ENCODE results near the gene SBF2. TPM values are rescaled to one million over a fixed set of nuclear protein-coding genes. Genes with fewer than 3 reads are reported as not detected.
"Not testable (repeated sequence)": the region's sequence is repeated elsewhere in the genome, so short reads cannot be mapped to it uniquely, and the experiment has no call there.

Gene SBF2
- polyA plus RNA-seq, 1 donor: 45.4 TPM

DNA sequence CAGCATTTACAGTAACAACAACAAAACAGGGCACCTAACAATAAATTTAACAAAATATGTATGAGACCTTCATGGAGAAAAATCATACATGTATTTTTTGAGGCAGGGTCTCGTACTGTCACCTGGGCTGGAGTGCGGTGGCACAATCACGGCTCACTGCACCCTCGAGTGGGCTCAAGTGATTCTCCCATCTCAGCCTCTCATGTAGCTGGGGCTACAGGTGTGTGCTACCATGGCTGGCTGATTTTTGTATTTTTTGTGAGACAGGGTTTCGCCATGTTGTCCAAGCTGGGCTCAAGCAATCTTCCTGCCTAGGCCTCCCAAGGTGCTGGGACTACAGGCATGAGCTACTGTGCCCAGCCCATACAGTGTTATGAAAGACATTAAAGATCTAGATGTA is 352.0 kb downstream of the SBF2 start:
- Histone ChIP-seq H3K4me1 (ENCODE audit: control insufficient read depth, insufficient read depth, low read length) (no peaks in the 10 kb centered on the region), H3K4me3 (ENCODE audit: low read length) (no peak overlapping the region), H3K27me3 (ENCODE audit: control insufficient read depth, insufficient read depth, low read length) (no peaks in the 10 kb centered on the region), H3K27ac (ENCODE audit: low read length) (no peak overlapping the region), H3K36me3 (ENCODE audit: control insufficient read depth, insufficient read depth, low read length) (peaks cover 2% of the 10 kb centered on the region), H3K9me3 (ENCODE audit: control insufficient read depth, low read depth, low read length) (no peaks in the 10 kb centered on the region)
- WGBS (ENCODE audit: insufficient coverage, low lambda C conversion rate): no CpG with 5 or more reads among the region's 5 CpGs
- no peak for DNase-seq

DNA sequence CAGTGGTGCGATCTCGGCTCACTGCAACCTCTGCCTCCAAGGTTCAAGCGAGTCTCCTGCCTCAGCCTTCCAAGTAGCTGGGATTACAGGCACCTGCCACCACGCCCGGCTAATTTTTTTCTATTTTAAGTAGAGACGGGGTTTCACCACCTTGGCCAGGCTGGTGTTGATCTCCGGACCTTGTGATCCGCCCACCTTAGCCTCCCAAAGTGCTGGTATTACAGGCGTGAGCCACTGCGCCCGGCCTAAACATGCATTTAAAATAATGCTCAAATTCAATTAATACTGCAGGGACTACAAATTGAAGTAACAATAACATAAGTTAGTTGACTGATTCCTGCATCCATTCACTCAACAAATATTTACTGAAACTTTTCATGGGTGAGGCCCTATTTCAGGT is 354.9 kb downstream of the SBF2 start:
- H3K27ac ChIP-seq (ENCODE audit: low read length); H3K36me3 ChIP-seq (ENCODE audit: control insufficient read depth, insufficient read depth, low read length); H3K27me3 ChIP-seq (ENCODE audit: control insufficient read depth, insufficient read depth, low read length); H3K4me1 ChIP-seq (ENCODE audit: control insufficient read depth, insufficient read depth, low read length); H3K4me3 ChIP-seq (ENCODE audit: low read length); DNase-seq; H3K9me3 ChIP-seq (ENCODE audit: control insufficient read depth, low read depth, low read length): not testable (repeated sequence)
- 70% methylated on average over 2 of the region's 11 CpGs for WGBS (ENCODE audit: insufficient coverage, low lambda C conversion rate)

DNA sequence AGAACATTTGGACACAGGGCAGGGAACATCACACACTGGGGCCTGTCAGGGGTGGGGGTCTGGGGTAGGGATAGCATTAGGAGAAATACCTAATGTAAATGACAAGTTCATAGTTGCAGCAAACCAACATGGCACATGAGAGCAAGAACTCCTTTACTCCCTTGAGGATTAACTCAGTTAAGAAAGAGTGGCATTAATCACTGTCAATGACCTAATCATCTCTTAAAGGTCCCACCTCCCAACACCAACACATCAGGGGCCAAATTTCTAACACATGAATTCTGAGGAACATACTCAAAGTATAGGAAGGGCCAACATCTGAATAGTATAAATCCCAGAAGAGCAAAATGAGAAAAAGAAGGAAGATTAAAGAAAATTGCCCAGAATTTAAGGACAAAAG is 357.3 kb downstream of the SBF2 start:
- Histone ChIP-seq H3K27me3 (ENCODE audit: control insufficient read depth, insufficient read depth, low read length) (no peaks in the 10 kb centered on the region), H3K9me3 (ENCODE audit: control insufficient read depth, low read depth, low read length) (no peaks in the 10 kb centered on the region)

DNA sequence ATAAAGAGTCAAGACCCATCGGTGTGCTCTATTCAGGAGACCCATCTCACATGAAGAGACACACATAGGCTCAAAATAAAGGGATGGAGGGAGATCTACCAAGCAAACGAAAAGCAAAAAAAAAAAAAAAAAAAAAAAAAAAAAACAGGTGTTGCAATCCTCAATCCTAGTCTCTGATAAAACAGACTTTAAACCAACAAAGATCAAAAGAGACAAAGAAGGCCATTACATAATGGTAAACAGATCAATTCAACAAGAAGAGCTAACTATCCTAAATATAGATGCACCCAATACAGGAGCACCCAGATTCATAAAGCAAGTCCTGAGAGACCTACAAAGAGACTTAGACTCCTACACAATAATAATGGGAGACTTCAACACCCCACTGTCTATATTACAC is 361.2 kb downstream of the SBF2 start:
- not testable (repeated sequence) for H3K27me3 ChIP-seq (ENCODE audit: control insufficient read depth, insufficient read depth, low read length); H3K4me1 ChIP-seq (ENCODE audit: control insufficient read depth, insufficient read depth, low read length); H3K36me3 ChIP-seq (ENCODE audit: control insufficient read depth, insufficient read depth, low read length); H3K4me3 ChIP-seq (ENCODE audit: low read length); H3K9me3 ChIP-seq (ENCODE audit: control insufficient read depth, low read depth, low read length); DNase-seq; H3K27ac ChIP-seq (ENCODE audit: low read length)
- WGBS (ENCODE audit: insufficient coverage, low lambda C conversion rate): 100% methylated on average over 1 of the region's 2 CpGs

More for the DNA sequence above, 357.3 kb downstream of the SBF2 start:
- no peak for DNase-seq
- H3K36me3 ChIP-seq (ENCODE audit: control insufficient read depth, insufficient read depth, low read length): no peaks in the 10 kb centered on the region
- H3K4me1 ChIP-seq (ENCODE audit: control insufficient read depth, insufficient read depth, low read length): no peaks in the 10 kb centered on the region
- no peak overlapping the region for H3K4me3 ChIP-seq (ENCODE audit: low read length)
- no peak overlapping the region for H3K27ac ChIP-seq (ENCODE audit: low read length)

DNA sequence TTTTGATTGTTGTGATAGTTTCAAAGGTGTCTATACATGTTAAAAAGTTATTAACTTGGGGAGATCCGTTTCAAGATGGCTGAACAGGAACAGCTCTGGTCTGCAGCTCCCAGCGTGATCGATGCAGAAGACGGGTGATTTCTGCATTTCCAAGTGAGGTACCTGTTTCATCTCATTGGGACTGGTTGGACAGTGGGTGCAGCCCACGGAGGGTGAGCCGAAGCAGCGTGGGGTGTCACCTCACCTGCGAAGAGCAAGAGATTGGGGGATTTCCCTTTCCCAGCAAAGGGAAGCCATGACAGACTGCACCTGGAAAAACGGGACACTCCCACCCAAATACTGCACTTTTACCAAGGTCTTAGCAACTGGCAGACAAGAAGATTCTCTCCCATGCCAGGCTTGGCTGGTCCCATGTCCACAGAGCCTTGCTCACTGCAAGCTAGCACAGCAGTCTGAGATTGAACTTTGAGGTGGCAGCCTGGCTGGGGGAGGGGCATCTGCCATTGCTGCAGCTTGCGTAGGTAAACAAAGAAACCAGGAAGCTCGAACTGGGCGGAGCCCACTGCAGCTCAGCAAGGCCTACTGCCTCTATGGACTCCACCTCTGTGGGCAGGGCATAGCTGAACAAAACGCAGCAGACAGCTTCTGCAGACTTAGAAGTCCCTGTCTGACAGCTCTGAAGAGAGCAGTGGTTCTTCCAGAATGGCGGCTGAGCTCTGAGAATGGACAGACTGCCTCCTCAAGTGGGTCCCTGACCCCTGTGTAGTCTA is 363.3 kb downstream of the SBF2 start:
- DNase-seq; H3K4me3 ChIP-seq (ENCODE audit: low read length); H3K27me3 ChIP-seq (ENCODE audit: control insufficient read depth, insufficient read depth, low read length); H3K27ac ChIP-seq (ENCODE audit: low read length); H3K36me3 ChIP-seq (ENCODE audit: control insufficient read depth, insufficient read depth, low read length); H3K9me3 ChIP-seq (ENCODE audit: control insufficient read depth, low read depth, low read length); H3K4me1 ChIP-seq (ENCODE audit: control insufficient read depth, insufficient read depth, low read length): not testable (repeated sequence)
- WGBS (ENCODE audit: insufficient coverage, low lambda C conversion rate): no CpG with 5 or more reads among the region's 14 CpGs

- H3K27me3 ChIP-seq (ENCODE audit: control insufficient read depth, insufficient read depth, low read length): no peaks in the 10 kb centered on the region
- H3K27ac ChIP-seq (ENCODE audit: low read length): no peak overlapping the region
- DNase-seq: no peak
- no peak overlapping the region for H3K4me3 ChIP-seq (ENCODE audit: low read length)
- 100% methylated on average over 1 of the region's 1 CpG for WGBS (ENCODE audit: insufficient coverage, low lambda C conversion rate)
- H3K9me3 ChIP-seq (ENCODE audit: control insufficient read depth, low read depth, low read length): peaks cover 3% of the 10 kb centered on the region
- H3K36me3 ChIP-seq (ENCODE audit: control insufficient read depth, insufficient read depth, low read length): peaks cover 7% of the 10 kb centered on the region
- no peaks in the 10 kb centered on the region for H3K4me1 ChIP-seq (ENCODE audit: control insufficient read depth, insufficient read depth, low read length)
Measured at GRCh38 chr11:9927670-9928069, 366.3 kb downstream of the SBF2 start.

DNA sequence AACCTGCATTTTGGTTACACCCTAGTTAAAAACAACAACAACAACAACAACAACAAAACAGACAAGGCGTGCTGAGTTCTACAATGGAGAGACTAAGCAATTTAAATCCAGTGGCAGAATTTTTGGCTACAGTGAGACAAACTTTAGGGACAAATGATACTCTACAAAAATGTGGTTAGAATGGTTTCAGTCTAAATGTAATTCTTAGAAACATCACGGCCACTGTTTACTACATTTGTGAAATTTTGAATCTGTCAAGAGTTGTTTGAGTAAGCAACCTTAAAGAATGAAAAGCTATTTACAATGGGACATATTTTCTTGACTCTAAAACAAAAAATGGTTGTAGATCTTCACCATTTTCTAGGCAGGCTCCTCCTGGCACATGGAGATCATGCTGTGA is 370.7 kb downstream of the SBF2 start:
- no CpG with 5 or more reads among the region's 2 CpGs for WGBS (ENCODE audit: insufficient coverage, low lambda C conversion rate)
- H3K36me3 ChIP-seq (ENCODE audit: control insufficient read depth, insufficient read depth, low read length): no peaks in the 10 kb centered on the region
- DNase-seq: no peak

DNA sequence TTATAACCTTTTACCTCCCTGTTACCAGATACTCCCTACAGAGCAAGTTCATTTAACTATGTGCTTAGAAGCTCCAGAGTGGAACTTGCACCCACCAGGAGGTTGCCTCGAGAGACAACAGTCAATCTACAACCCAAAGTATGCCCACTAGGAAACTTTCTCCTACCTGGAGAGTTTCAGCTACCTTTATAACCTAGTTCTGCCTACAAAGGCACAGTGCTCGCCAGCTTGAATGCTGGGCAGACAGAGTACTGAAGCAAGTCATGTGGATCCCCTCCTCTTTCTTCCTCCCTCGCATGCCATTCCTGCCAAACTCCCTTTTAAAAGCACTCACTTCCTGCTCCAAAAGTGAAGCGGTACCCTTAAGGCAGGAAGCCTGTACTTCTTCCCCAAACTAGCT is 371.2 kb downstream of the SBF2 start:
- no peak overlapping the region for H3K27ac ChIP-seq (ENCODE audit: low read length)
- no peak for DNase-seq

More for the DNA sequence above, 370.7 kb downstream of the SBF2 start:
- H3K27me3 ChIP-seq (ENCODE audit: control insufficient read depth, insufficient read depth, low read length): no peaks in the 10 kb centered on the region
- H3K9me3 ChIP-seq (ENCODE audit: control insufficient read depth, low read depth, low read length): no peaks in the 10 kb centered on the region
- no peak overlapping the region for H3K4me3 ChIP-seq (ENCODE audit: low read length)
- no peak overlapping the region for H3K27ac ChIP-seq (ENCODE audit: low read length)
- no peaks in the 10 kb centered on the region for H3K4me1 ChIP-seq (ENCODE audit: control insufficient read depth, insufficient read depth, low read length)

DNA sequence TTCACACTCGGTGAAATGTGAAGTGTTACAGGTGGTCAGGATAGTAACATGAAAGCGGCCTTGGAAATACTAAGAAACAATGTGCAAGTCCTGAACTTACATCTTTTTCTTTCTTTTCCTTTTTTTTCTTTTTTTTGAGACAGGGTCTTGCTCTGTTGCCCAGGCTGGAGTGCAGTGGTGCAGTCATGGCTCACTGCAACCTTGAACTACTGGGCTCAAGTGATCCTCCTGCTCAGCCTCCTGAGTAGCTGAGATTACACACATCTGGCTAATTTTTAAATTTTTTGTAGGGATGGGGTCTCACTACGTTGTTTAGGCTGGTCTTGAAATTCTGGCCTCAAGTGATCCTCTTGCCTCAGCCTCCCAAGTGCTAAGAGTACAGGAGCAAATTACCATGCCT is 377.5 kb downstream of the SBF2 start:
- WGBS (ENCODE audit: insufficient coverage, low lambda C conversion rate): 100% methylated on average over 1 of the region's 3 CpGs
- DNase-seq: no peak
- Histone ChIP-seq H3K36me3 (ENCODE audit: control insufficient read depth, insufficient read depth, low read length) (no peaks in the 10 kb centered on the region), H3K27ac (ENCODE audit: low read length) (no peak overlapping the region), H3K9me3 (ENCODE audit: control insufficient read depth, low read depth, low read length) (no peaks in the 10 kb centered on the region), H3K4me3 (ENCODE audit: low read length) (no peak overlapping the region), H3K27me3 (ENCODE audit: control insufficient read depth, insufficient read depth, low read length) (no peaks in the 10 kb centered on the region), H3K4me1 (ENCODE audit: control insufficient read depth, insufficient read depth, low read length) (no peaks in the 10 kb centered on the region)

More for the DNA sequence above, 371.2 kb downstream of the SBF2 start:
- Histone ChIP-seq H3K4me1 (ENCODE audit: control insufficient read depth, insufficient read depth, low read length) (no peaks in the 10 kb centered on the region), H3K9me3 (ENCODE audit: control insufficient read depth, low read depth, low read length) (no peaks in the 10 kb centered on the region), H3K27me3 (ENCODE audit: control insufficient read depth, insufficient read depth, low read length) (no peaks in the 10 kb centered on the region), H3K4me3 (ENCODE audit: low read length) (no peak overlapping the region), H3K36me3 (ENCODE audit: control insufficient read depth, insufficient read depth, low read length) (no peaks in the 10 kb centered on the region)
- no CpG with 5 or more reads among the region's 4 CpGs for WGBS (ENCODE audit: insufficient coverage, low lambda C conversion rate)

GRCh38 chr11:9914064-9914463 is 380.0 kb downstream of the SBF2 start:
- 100% methylated on average over 2 of the region's 2 CpGs for WGBS (ENCODE audit: insufficient coverage, low lambda C conversion rate)

More at GRCh38 chr11:9914064-9914463, 380.0 kb downstream of the SBF2 start:
- Histone ChIP-seq H3K4me3 (ENCODE audit: low read length) (no peak overlapping the region), H3K9me3 (ENCODE audit: control insufficient read depth, low read depth, low read length) (no peaks in the 10 kb centered on the region), H3K27ac (ENCODE audit: low read length) (no peak overlapping the region), H3K36me3 (ENCODE audit: control insufficient read depth, insufficient read depth, low read length) (no peaks in the 10 kb centered on the region), H3K27me3 (ENCODE audit: control insufficient read depth, insufficient read depth, low read length) (no peaks in the 10 kb centered on the region), H3K4me1 (ENCODE audit: control insufficient read depth, insufficient read depth, low read length) (no peaks in the 10 kb centered on the region)
- no peak for DNase-seq
